A673 (cell line): ENCODE results near the gene CASKIN1. TPM values are rescaled to one million over a fixed set of nuclear protein-coding genes. Genes with fewer than 3 reads are reported as not detected.

ENCODE experiments used
- BruUV-seq: library from RNA; stranded (reverse); fragments of 400-500 nt; replicated peaks from 2 replicates; lab custom pipeline; 2021; lab: Mats Ljungman, UMichigan
- CTCF ChIA-PET: fragments of 300-600 bp; sonication (Branson Sonifier 250); formaldehyde crosslinking; loops from one replicate; lab custom pipeline; 2022; ENCODE audit warnings: antibody characterized with exemption; lab: Charles Lee
- POLR2A ChIA-PET: fragments of 300-600 bp; sonication (Branson Sonifier 250); formaldehyde crosslinking; loops from one replicate; lab custom pipeline; 2022; ENCODE audit warnings: antibody characterized with exemption; ENCODE audit not compliant: low non-redundant PET; lab: Charles Lee
- DNase-seq: peaks from one replicate; pipeline ENCODE4 v3.0.0-alpha.2; 2015; ENCODE audit warnings: low spot score
- H3K27ac ChIP-seq: fragments of 200-600 bp; sonication (generic); 2 replicates; pipeline ENCODE4 v1.5.1; 2016; ENCODE audit warnings: mixed run types, low read depth, mild to moderate bottlenecking, mixed read lengths, antibody characterized with exemption, low read length; ENCODE audit not compliant: poor library complexity, severe bottlenecking
- H3K27me3 ChIP-seq: fragments of 200-600 bp; sonication (generic); replicated peaks from 2 replicates; pipeline ENCODE4 v1.6.1; 2017; ENCODE audit warnings: mixed run types, low read depth, mild to moderate bottlenecking, mixed read lengths, antibody characterized with exemption, low read length; ENCODE audit not compliant: insufficient read depth, poor library complexity
- H3K36me3 ChIP-seq: fragments of 200-600 bp; sonication (generic); 2 replicates; pipeline ENCODE4 v1.6.1; 2016; ENCODE audit warnings: mixed run types, mild to moderate bottlenecking, mixed read lengths, antibody characterized with exemption, low read length; ENCODE audit not compliant: insufficient read depth, poor library complexity, severe bottlenecking
- H3K4me1 ChIP-seq: fragments of 200-600 bp; sonication (generic); 2 replicates; pipeline ENCODE4 v1.6.1; 2017; ENCODE audit warnings: mixed run types, mild to moderate bottlenecking, mixed read lengths, antibody characterized with exemption, low read length; ENCODE audit not compliant: insufficient read depth, poor library complexity, severe bottlenecking
- H3K4me3 ChIP-seq: fragments of 200-600 bp; sonication (generic); 2 replicates; pipeline ENCODE4 v1.5.1; 2016; ENCODE audit warnings: low read depth, mixed run types, mild to moderate bottlenecking, mixed read lengths, low read length; ENCODE audit not compliant: poor library complexity, severe bottlenecking
- H3K9me3 ChIP-seq: fragments of 200-600 bp; sonication (generic); 2 replicates; pipeline ENCODE4 v1.6.1; 2016; ENCODE audit warnings: mixed run types, low read depth, mild to moderate bottlenecking, mixed read lengths, antibody characterized with exemption, low read length; ENCODE audit not compliant: poor library complexity, severe bottlenecking
- CTCF ChIP-seq: fragments of 300-800, 200-600 bp; sonication (generic); conservative IDR thresholded peaks from 2 replicates; pipeline ENCODE4 v1.5.1; 2017; ENCODE audit warnings: low read depth, mild to moderate bottlenecking, antibody characterized with exemption, low read length, moderate library complexity, mixed read lengths
- EZH2 ChIP-seq: fragments of 200-600 bp; sonication (generic); IDR thresholded peaks from 2 replicates; pipeline ENCODE4 v1.6.1; 2017; ENCODE audit warnings: borderline replicate concordance, low read depth, mild to moderate bottlenecking, mixed read lengths, antibody characterized with exemption, low read length; ENCODE audit not compliant: poor library complexity, severe bottlenecking
- intact Hi-C: fragments of 100-400 bp; cut with micrococcal nuclease; formaldehyde crosslinking; loops from one replicate; pipeline ENCODE4 v1.10.0; 2022; ENCODE audit not compliant: unreplicated experiment
- total RNA-seq: library from RNA; stranded (reverse); gene quantifications from 2 replicates; pipeline ENCODE4 v1.2.3, GENCODE V29; 2021

CASKIN1 gene
- total RNA-seq, 1 experiment from 2014 or later: 1.1 TPM

DNA sequence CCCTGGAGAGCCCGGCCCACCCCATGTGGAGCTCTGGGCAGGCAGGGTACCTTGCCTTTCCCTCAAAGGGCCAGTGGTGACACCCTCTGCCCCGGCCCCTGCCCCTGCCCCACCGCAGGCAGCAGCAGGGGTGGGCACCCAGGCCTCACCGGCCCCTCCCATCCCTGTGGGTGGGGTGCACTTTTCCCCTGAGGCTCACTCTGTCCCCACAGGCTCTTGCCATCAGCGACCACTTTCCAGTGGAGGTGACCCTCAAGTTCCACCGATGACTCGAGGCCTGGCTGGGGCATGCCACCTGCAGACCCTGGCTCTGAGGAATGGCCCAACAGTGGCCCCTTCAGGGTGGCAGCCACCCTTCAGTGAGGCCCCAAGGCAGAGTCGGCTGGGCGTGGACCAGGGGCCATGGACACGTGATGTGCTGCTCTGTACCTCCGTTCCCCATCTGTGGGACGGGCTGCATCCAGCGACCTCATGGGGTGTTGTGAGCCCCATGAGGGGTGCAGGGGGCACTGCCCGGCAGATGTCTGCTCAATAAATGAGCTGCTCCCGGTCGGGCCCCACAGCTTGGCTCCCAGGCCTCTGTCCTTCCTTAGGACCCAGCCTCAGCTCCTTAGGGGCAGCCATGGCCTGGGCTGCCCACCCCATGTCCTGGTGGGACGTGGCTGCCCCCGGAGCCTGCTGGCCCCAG lies 41.9 kb upstream of the CASKIN1 start:
- no peak for DNase-seq
- H3K36me3 ChIP-seq: peaks cover 30% of the 10 kb centered on the region
- no peaks in the 10 kb centered on the region for H3K9me3 ChIP-seq
- no TSS peak for BruUV-seq
- H3K27ac ChIP-seq: no peak overlapping the region
- ChIA-PET CTCF (interaction anchor here (0.5 kb wide), 1 partner anchor 17 kb away, joined by 5 read pairs; no protein-coding TSS in a partner anchor), POLR2A (no interaction called here)
- H3K4me3 ChIP-seq: no peak overlapping the region
- intact Hi-C loops: no loop called here
- no peaks in the 10 kb centered on the region for H3K27me3 ChIP-seq
- H3K4me1 ChIP-seq: no peaks in the 10 kb centered on the region
- TF ChIP-seq EZH2 (no peak), CTCF (no peak)

GRCh38 chr16:2237493-2238149 lies 41.2 kb upstream of the CASKIN1 start:
- POLR2A ChIA-PET: no interaction called here
- BruUV-seq: no TSS peak
- no peak for DNase-seq
- H3K36me3 ChIP-seq: peaks cover 28% of the 10 kb centered on the region
- intact Hi-C loops: no loop called here
- no peaks in the 10 kb centered on the region for H3K27me3 ChIP-seq
- TF ChIP-seq EZH2 (no peak), CTCF (no peak)
- no peak overlapping the region for H3K4me3 ChIP-seq
- CTCF ChIA-PET: no interaction called here
- no peak overlapping the region for H3K27ac ChIP-seq
- no peaks in the 10 kb centered on the region for H3K4me1 ChIP-seq
- no peaks in the 10 kb centered on the region for H3K9me3 ChIP-seq

- no peak for DNase-seq
- POLR2A ChIA-PET: no interaction called here
- CTCF ChIA-PET: no interaction called here
- no peak for TF ChIP-seq CTCF
- TF ChIP-seq EZH2: no peak
- Histone ChIP-seq H3K4me3 (no peak overlapping the region), H3K9me3 (no peaks in the 10 kb centered on the region), H3K27ac (no peak overlapping the region), H3K27me3 (no peaks in the 10 kb centered on the region), H3K36me3 (peaks cover 27% of the 10 kb centered on the region), H3K4me1 (no peaks in the 10 kb centered on the region)
- BruUV-seq: no TSS peak
- intact Hi-C loops: no loop called here
Observed at GRCh38 chr16:2237102-2237482, 40.7 kb upstream of the CASKIN1 start.
